T-helper 1 cell (primary cell): ENCODE measurements around the gene CENPM.
"Not testable (repeated sequence)": the region's sequence is repeated elsewhere in the genome, so short reads cannot be mapped to it uniquely, and the experiment has no call there.

Experiments
- DNase-seq, 5 donors: peaks; one replicate each; pipeline ENCODE4 v3.0.0-alpha.2; 2012 to 2020

CENPM gene

GRCh38 chr22:41966225-41966606 lies 19.3 kb upstream of the CENPM start:
- no peak for DNase-seq

- DNase-seq, result no peak
Measured at GRCh38 chr22:41964112-41964491, 17.1 kb upstream of the CENPM start.

GRCh38 chr22:41963453-41964111 lies 16.6 kb upstream of the CENPM start:
- no peak for DNase-seq

- no peak for DNase-seq
Measured at GRCh38 chr22:41957941-41958556, 11.1 kb upstream of the CENPM start.

- DNase-seq, result no peak
Measured at GRCh38 chr22:41952713-41953112, 5.8 kb upstream of the CENPM start.

- no peak for DNase-seq
Measured at GRCh38 chr22:41951898-41952474, 5.0 kb upstream of the CENPM start, which contains the start of gene SMIM45. Gene SMIM45, plus strand, starts transcription at chr22:41952150.

GRCh38 chr22:41949297-41949965 lies 2.5 kb upstream of the CENPM start:
- DNase-seq, result no peak

- DNase-seq, result not testable (repeated sequence)
Measured at GRCh38 chr22:41948928-41949296, 2.0 kb upstream of the CENPM start.

GRCh38 chr22:41948142-41948541 lies 1.2 kb upstream of the CENPM start:
- DNase-seq, result no peak

- no peak for DNase-seq
Measured at GRCh38 chr22:41947424-41948080, 600 bp upstream of the CENPM start.

GRCh38 chr22:41943661-41944209 lies 3.2 kb downstream of the CENPM start:
- no peak for DNase-seq

- DNase-seq, result peak; percentile 68 to 85 (median 78)
Measured at GRCh38 chr22:41940832-41941765, 5.9 kb downstream of the CENPM start.

- peak; percentile 89 to 98 (median 95) for DNase-seq
Measured at GRCh38 chr22:41939981-41940831, 6.7 kb downstream of the CENPM start.

- DNase-seq, result no peak
Measured at GRCh38 chr22:41936894-41937169, 10.1 kb downstream of the CENPM start.

- no peak for DNase-seq
Measured at GRCh38 chr22:41935509-41935908, 11.4 kb downstream of the CENPM start.

GRCh38 chr22:41935015-41935351 lies 12.0 kb downstream of the CENPM start:
- no peak for DNase-seq

GRCh38 chr22:41934284-41935014 lies 12.5 kb downstream of the CENPM start:
- no peak for DNase-seq

- no peak for DNase-seq
Measured at GRCh38 chr22:41933411-41934177, 13.4 kb downstream of the CENPM start.

GRCh38 chr22:41932353-41932752 lies 14.6 kb downstream of the CENPM start:
- DNase-seq, result no peak
